ENCODE data around the gene MS4A18.

MS4A18 gene

GRCh38 chr11:60790726-60791125 lies 66.2 kb downstream of the MS4A18 start:
- DNase-seq: no peak

DNA sequence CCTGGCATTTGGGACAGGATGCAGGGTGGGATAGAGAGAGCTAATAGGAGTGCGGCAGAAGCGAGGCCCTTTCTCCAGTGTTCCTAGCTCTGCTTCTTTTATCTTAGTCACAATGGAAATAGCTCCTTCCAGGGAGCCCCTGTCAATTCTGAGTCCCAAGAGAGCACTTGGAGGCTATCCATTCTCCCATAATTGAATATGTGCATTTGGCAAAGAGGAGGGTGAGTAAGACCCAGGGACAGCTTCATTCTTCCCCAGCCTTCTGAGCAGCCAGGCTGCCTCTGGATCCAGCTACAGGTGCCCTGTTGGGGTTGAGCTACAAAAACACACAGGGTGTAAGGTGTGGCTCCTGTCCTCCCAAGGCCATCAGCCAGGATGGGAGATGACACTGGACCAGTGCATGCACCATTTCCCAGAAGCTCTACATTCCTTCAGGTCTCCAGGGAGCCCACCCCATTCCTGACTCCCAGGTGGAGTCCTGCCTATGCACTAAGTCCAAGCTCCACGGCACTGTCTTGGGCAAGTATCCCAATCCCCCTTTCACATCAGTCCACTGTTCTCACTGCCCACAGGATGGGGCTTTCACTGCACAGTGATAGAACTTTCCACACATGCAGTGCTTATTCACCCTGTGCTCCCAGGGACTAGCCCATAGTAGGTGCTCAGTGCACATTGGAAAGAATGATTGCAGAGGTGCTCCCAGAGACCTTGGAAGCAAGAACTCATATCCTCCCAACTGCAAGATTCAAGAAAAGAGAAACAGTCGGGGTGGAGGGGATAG lies 66.8 kb downstream of the MS4A18 start:
- DNase-seq: no peak

GRCh38 chr11:60792521-60792920 lies 68.0 kb downstream of the MS4A18 start:
- DNase-seq: no peak

All from NCI-H226 (cell line).